Dedifferentiated amniotic fluid mesenchymal stem cell (primary cell): ENCODE measurements around the gene DIDO1.
"Not testable (repeated sequence)": the region's sequence is repeated elsewhere in the genome, so short reads cannot be mapped to it uniquely, and the experiment has no call there.

Experiments
- DNase-seq: peaks from one replicate; pipeline ENCODE4 v3.0.0-alpha.2; 2016; ENCODE audit errors: extremely low spot score

Gene DIDO1

DNA sequence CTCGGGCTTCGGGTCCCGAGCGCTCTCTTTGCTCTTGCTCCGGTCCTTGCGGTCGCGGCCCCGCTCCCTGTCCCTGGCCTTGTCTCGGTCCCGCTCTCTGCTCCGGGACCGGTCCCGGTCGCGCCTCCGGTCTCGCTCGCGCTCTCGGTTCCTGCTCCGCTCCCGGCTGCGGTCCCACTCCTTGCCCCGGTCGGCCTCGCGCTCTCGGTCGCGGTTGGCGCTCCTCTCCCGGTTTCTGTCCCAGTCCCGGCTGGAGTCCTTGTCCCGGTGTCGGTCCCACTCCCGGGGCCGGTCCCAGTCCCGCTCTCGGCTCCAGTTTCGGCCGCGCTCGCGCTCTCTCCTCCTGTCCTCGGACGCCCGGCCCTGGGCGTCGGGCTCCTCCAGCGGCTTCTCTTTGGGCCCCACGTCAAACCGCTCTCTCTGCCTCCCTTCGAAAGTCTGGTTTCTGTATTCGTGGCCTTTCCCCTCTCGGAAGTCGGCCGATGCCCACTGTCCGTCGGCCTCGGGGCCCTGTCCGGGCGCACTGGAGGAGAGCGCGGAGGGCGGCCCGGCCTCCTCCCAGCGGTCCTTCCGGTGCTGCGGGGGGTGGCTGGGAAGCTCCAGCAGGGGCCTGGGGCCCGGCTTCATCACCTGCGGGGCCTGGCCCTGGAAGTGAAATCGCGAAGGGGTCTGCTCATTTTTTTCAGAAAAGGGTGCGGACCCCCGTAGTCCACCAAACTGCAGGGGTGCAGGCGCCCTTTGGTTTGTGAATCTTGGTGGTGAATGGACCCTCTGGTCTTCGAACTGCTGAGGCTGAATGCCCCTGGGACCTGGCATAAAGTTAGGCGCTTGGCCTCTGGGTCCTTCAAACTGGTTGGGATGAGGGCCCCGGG is 46.8 kb downstream of the DIDO1 start:
- no peak for DNase-seq

- DNase-seq, result no peak
Observed at GRCh38 chr20:62878244-62879038, 47.9 kb downstream of the DIDO1 start.

GRCh38 chr20:62876902-62877816 is 49.1 kb downstream of the DIDO1 start:
- DNase-seq, result no peak

GRCh38 chr20:62876501-62876901 is 49.8 kb downstream of the DIDO1 start:
- no peak for DNase-seq

DNA sequence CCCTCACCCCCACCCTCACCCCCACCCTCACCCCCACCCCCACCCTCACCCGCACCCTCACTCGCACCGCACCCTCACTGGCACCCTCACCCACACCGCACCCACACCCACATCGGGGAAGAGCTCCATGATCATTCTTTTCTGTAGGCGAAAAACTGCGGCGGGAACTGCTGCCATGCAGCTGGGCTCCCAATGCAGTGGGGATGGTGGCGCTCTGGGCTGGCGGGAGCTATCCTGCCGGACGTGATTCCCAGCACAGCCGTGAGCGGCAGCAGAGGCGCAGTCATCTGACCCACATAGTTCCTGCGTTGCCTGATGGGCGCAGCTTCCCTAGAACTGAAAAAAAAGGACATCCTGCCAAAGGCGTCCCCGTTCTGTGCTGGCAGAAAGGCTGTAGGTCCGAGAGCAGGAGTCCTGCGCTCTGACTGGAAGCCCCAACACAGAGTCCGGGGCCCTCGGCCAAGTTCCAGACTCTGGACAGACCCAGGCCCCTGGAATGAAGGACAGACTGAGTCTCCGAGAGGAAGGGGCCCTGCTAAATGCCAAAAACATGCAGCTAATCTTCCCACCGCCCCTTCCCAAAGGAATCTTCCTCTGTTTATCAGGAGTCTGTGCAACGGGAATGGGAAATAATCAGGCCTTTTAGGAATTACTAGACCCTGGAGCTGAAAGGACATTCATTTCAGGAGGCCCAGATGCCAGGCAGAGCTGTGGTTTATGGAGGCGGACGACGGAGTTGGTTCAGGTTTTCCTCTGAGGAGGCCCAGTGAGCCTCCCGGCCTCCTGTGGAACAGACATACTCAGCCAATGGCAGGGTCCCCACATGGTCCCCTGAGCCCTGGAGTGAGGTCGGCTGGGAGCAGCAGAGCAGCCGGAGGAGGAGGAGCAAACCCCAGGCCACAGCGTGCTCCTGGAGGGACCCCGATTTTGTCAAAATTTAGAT is 50.6 kb downstream of the DIDO1 start:
- DNase-seq, result peak; percentile 45

GRCh38 chr20:62874964-62875344 is 51.4 kb downstream of the DIDO1 start:
- no peak for DNase-seq

GRCh38 chr20:62873681-62874031 is 52.6 kb downstream of the DIDO1 start:
- not testable (repeated sequence) for DNase-seq

GRCh38 chr20:62873280-62873679 is 53.0 kb downstream of the DIDO1 start:
- DNase-seq, result no peak

- DNase-seq, result no peak
Observed at GRCh38 chr20:62872862-62873261, 53.4 kb downstream of the DIDO1 start.

DNA sequence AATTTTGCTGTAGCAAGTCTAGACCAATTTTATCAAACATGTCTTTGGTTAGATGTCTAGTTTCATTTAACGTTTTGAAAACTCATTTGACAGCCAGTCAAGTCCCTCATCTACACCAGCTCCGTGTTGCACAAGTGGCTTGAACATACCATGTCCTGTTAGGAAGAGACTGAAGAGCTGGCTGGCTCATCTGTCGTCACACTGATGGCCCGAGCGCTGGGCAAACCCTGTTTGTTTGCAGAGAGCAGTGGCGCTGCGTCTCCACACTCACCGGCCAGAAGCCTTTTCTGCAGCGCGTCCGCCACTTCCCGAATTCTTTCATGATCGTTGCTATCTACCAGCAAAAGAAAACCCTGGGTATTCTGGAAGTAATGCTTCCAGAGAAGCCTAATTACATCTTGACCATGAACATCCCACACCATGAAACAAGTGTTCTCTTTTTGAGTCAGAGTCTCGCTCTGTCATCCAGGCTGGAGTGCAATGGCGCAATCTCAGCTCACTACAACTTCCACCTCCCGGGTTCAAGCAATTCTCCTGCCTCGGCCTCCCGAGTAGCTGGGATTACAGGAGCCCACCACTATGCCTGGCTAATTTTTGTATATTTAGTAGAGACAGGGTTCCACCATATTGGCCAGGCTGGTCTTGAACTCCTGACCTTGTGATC is 54.0 kb downstream of the DIDO1 start:
- no peak for DNase-seq

DNA sequence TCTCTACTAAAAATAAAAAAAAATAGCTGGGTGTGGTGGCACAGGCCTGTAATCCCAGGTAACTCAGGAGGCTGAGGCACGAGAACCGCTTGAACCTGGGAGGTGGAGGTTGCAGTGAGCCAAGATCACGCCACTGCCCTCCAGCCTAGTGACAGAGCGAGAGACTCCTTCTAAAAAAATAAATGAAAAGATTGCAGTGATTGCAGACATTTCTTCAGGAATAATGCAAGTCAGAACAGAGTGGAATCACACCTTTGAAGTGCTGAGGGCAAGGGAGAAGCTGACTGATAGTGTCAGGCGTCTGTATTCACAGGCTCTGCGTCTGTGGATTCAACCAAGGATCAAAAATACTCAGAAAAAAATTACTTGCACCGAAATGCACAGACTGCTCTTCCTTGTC is 62.1 kb downstream of the DIDO1 start:
- DNase-seq, result no peak

- peak; percentile 51 for DNase-seq
Observed at GRCh38 chr20:62861726-62862336, 64.5 kb downstream of the DIDO1 start, which contains the start of gene TCFL5. Gene TCFL5, minus strand, starts transcription at chr20:62861822. Its CDS starts 152 bp downstream, at chr20:62861670.

DNA sequence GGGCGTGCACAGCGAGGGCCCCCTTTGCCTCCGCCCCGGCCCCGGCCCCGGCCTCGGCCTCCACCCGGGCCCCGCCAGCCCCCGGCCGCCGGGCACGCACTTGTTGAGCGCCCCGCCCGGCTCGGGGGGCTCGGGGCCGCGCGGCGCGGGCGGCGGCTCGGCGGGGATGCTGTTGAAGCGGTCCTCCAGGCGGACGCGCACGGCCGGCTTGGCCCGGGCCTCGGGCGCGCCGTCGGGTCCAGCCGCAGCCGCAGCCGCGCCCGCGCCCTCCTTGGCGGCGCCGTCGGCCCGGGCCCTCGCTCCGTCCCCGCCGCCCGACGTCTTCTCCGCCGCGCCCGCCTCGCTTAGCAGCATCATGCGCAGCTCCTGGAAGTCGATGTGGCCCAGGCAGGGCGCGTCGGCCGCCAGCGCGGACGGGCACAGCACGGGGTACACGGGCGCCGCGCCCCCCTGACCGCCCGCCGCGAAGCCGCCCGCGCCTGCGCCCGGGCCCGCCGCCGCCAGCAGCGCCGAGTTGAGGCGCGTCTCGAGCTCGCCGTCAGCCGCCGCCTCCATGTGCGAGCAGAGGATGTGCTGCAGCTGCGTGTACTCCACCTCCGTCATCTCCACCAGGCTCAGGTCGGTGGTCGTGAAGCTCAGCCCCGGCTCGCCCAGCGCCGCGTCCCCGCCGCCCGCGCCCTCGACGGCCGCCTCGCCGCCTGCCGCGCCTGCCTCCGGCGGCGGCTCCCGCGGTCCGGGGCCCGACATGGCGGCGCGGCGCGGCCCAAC is 65.2 kb downstream of the DIDO1 start:
- DNase-seq, result peak; percentile 16

GRCh38 chr20:62860391-62860923 is 65.8 kb downstream of the DIDO1 start:
- DNase-seq, result no peak

DNA sequence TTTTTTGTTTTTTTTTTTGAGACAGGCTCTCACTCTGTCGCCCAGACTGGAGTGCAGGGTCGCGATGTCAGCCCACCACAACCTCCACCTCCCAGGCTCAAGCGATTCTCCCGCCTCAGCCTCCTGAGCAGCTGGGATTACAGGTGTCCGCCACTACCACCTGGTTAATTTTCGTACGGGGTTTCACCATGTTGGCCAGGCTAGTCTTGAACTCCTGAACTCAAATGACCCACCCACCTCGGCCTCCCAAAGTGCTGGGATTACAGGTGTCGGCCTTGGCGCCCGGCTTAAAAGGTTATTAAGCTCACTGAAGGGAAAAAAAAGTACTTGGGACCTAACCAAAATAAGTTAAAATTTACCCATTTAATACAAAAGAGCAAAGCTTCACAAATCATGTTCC is 66.6 kb downstream of the DIDO1 start:
- DNase-seq, result no peak

DNA sequence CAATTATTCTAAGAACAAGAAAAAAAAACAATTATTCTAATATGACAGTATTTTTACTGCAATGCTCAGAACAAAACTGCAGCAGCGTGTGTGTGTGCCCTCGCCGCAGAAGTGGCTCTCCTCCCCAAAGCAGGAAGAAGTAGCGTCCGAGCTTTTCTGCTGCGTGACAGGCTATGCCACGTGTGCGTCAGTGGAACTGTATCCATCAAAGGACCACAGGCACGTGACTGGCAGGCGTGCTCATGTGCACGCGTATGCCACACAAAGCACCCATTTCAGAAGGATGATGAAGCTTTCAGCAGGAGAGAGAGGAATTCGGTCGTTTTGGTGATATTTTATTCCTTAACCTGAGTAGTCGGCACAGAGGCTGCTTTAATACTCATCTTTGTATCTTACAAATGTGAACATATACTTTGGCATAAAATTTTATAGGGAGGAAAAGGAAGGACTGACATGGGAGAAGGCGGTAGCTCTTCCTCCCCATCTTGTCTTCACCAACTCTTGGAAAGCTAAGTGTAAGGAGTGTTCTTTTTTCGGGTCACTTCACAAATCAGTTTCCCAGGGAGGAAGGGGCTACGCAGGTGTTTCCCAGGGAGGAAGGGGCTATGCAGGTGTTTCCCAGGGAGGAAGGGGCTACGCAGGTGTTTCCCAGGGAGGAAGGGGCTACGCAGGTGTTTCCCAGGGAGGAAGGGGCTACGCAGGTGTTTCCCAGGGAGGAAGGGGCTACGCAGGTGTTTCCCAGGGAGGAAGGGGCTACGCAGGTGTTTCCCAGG is 68.1 kb downstream of the DIDO1 start:
- DNase-seq, result no peak

DNA sequence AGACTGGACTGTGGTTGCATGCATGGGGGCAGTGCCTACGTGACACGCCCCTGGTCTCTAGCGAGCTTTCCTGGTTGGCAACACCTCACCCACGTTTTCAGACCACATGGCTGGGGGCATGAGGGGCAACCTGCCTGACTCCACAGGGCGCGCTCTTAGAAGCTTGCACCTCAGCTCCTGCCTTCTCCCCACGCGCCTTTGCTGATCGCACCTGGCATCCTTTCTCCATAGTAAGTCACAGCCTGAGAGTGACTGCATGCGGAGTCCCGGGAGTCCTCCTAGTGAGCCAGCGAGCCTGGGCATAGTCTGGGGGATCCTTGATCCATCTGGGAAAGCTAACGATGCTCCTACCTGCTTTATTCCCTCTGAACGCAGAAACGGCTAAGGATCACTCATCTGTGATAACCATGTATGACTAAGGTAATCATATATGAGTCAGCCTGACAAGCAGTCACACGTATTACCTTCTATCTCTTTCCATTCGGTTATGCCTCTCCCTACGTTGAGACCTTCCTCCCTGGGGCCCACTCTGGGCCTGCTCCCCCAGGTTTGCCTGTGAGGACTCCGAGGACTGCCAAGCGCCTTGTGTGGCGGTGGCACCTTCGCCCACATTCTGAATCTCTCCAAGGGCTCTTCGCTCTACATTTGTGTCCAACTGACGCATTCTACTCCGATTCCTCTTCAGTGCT is 69.2 kb downstream of the DIDO1 start:
- no peak for DNase-seq
